ENCODE data around the gene SPACA4.

DNA sequence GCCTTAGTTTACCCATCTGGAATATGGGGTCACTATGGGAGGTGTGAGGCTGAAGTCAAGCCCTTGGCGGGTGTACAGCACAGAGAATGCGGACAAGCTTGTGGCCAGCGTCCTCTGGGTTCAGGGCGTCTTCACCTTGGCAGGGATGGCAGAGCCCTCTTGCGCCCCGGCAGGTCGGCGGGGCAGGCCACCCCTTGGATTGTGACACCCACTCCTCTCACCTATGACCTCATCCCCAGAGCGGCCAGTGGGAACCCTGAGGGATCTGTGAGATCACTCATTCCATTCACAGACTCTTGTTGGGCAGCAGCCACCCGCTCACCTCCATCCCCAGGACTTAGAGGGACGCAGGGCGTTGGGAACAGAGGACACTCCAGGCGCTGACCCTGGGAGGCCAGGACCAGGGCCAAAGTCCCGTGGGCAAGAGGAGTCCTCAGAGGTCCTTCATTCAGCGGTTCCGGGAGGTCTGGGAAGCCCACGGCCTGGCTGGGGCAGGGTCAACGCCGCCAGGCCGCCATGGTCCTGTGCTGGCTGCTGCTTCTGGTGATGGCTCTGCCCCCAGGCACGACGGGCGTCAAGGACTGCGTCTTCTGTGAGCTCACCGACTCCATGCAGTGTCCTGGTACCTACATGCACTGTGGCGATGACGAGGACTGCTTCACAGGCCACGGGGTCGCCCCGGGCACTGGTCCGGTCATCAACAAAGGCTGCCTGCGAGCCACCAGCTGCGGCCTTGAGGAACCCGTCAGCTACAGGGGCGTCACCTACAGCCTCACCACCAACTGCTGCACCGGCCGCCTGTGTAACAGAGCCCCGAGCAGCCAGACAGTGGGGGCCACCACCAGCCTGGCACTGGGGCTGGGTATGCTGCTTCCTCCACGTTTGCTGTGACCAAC, at the start of gene SPACA4:
- no peak for TF ChIP-seq POLR2A (IDR thresholded peaks at IDR 0.05)
- TF ChIP-seq, protein P1, sequence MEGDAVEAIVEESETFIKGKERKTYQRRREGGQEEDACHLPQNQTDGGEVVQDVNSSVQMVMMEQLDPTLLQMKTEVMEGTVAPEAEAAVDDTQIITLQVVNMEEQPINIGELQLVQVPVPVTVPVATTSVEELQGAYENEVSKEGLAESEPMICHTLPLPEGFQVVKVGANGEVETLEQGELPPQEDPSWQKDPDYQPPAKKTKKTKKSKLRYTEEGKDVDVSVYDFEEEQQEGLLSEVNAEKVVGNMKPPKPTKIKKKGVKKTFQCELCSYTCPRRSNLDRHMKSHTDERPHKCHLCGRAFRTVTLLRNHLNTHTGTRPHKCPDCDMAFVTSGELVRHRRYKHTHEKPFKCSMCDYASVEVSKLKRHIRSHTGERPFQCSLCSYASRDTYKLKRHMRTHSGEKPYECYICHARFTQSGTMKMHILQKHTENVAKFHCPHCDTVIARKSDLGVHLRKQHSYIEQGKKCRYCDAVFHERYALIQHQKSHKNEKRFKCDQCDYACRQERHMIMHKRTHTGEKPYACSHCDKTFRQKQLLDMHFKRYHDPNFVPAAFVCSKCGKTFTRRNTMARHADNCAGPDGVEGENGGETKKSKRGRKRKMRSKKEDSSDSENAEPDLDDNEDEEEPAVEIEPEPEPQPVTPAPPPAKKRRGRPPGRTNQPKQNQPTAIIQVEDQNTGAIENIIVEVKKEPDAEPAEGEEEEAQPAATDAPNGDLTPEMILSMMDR (IDR thresholded peaks at IDR 0.05): no peak
- TF ChIP-seq EP300 (IDR thresholded peaks at IDR 0.05): no peak
- no peak for TF ChIP-seq POLR2AphosphoS5 (IDR thresholded peaks at IDR 0.05)
